Right lung (tissue), 5 donors: ENCODE measurements around the gene ZG16B. TPM values are rescaled to one million over a fixed set of nuclear protein-coding genes. Genes with fewer than 3 reads are reported as not detected.

Source experiments
- DNase-seq, 2 donors: peaks; one replicate each; pipeline ENCODE4 v3.0.0-alpha.2; 2013
- polyA plus RNA-seq, 5 donors: library from polyadenylated mRNA; unstranded; fragments of 120-200 nt; gene quantifications; one replicate each; pipeline versions ENCODE4 v1.2.1 to v1.2.3, GENCODE V29; 2013; ENCODE audit warnings: inconsistent platforms in 1 of 5, low replicate concordance in 1 of 5; ENCODE audit not compliant: insufficient read length in 5 of 5, insufficient read depth in 1 of 5

Gene ZG16B
- polyA plus RNA-seq, 5 donors = 0.49 to 0.76 (median 0.59) TPM

DNA sequence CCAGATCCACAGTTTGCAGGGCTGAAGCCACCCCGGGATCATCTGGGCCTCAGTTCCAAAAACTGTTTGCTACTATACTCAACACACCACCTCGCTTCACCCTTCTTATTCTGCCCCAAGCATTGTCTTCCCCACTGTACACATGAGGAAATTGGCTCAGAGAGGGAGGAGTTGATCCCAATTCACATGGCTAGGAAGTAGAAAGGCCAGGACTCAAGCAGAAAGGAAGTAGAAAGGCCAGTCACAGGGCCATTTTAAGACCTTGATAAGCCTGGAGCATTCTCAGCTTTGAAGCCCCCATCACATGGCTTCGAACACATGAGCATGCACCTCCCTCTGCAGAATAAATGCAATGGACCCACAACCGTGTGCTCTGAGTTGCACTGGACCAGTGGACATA is 35.5 kb downstream of the ZG16B start:
- DNase-seq = no peak

GRCh38 chr16:2866431-2866830 is 36.3 kb downstream of the ZG16B start:
- no peak for DNase-seq

GRCh38 chr16:2867661-2867986 is 37.5 kb downstream of the ZG16B start:
- no peak for DNase-seq

- DNase-seq = peak; percentile 87 to 89
Measured at GRCh38 chr16:2867987-2868789, 38.1 kb downstream of the ZG16B start.

DNA sequence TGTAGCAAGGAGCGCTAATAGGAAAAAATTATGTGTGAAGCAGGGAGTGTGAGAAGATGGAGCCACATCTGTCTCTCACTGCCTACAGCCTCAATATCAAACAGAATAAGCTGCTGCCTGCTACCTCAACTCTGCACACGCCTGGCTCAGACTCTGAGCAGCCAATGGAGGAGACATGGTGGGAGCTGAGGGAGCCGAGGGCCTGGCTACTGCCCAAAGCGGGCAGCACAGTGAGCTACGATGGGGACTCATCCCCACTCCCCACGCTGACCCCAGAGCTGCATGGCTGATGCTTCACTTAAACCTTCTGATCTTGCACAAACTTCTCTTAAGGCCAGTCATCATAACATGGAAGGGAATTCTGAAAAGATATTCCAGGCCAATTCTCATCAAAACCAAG is 41.8 kb downstream of the ZG16B start:
- no peak for DNase-seq

DNA sequence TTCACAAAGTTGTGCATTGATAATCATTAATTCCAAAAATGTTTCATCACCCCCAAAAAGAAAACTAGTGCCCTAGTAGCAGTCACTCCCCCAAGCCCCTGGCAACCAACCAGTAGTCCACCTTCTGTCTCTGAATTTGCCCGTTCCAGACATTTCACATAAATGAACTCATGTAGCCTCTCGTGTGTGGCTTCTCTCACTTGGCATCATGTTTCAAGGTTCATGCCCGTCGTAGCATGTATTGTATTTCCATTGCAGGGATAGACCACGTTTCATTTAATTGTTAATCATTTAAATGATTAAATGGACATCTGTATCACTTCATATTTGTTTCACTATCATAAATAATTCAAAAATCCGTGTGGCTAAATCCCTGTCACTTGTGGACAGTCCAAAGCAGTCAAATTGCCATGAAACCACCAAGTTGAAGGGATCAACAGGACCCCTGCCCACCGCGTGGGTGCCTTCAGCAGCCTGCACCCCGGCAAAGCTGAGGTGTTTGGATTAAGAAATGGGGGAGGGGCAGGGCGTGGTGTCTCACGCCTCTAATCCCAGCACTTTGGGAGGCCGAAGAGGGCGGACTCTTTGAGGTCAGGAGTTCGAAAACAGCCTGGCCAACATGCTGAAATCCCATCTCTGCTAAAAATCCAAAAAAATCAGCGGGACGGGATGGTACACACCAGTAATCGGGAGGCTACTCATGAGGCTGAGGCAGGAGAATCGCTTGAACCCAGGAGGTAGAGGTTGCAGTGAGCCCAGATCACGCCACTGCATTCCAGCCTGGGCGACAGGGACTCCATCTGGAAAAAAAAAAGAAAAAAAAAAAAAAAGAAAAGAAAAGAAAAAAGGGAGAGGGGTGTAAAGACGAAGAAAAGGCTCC is 44.2 kb downstream of the ZG16B start:
- DNase-seq = no peak

- peak; percentile 63 for DNase-seq
Measured at GRCh38 chr16:2874912-2875362, 44.8 kb downstream of the ZG16B start.

DNA sequence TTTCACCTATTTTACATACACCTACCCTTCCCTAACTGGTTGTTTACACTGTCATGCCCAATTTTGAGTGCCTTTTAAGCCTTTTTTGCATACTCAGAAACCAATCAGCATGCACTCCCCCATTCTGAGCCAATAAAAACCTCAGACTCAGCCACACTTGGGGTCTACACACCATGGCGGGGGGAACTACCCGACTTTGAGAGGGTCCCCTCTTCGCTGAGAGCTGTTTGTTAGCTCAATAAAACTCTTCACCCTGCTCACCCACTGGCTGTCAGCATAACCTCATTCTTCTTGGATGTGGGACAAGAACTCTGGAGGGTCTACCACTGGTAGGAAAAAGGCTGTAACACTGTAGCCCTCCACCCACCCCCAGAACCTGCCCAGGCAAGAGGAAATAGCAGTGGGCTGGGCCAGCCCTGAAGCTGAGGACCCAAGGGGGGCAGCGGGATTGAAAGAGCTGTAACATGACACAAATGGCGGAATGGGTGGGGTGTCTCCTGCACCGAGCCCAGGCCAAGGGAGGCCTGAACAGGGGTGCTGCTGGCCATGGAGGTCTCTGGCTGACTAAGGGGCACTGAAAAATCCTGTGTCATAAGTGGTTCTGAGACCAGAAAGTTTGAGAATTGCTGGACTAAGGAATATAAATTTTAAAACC is 49.9 kb downstream of the ZG16B start:
- no peak for DNase-seq

Other genes starting within 250 kb of the ZG16B start
- gene KCTD5, start 147.8 kb upstream of the ZG16B start, polyA plus RNA-seq = 10 to 100 TPM; 19.0 to 25.7 (median 21.4) TPM
- 1 to 10 TPM; 1.7 to 3.1 (median 2.5) TPM for gene PRSS27, start 110.1 kb upstream of the ZG16B start, polyA plus RNA-seq
- gene SRRM2, start 77.7 kb upstream of the ZG16B start, polyA plus RNA-seq = 100 to 1,000 TPM; 524 to 630 (median 557) TPM
- gene ELOB, start 53.0 kb upstream of the ZG16B start, polyA plus RNA-seq = 100 to 1,000 TPM; 133 to 296 (median 161) TPM
- under 1 TPM; 0.18 to 0.46 (median 0.22) TPM for gene PRSS33, start 42.7 kb upstream of the ZG16B start, polyA plus RNA-seq
- not detected for gene PRSS41, start 31.8 kb upstream of the ZG16B start, polyA plus RNA-seq
- under 1 TPM in 3 of 5 donors, not detected in 2; 0.14 to 0.67 (median 0.23) TPM for gene PRSS21, start 13.1 kb upstream of the ZG16B start, polyA plus RNA-seq
- gene PRSS22, start 27.9 kb downstream of the ZG16B start, polyA plus RNA-seq = 10 to 100 TPM; 10.1 to 18.0 (median 15.8) TPM
- gene FLYWCH2, start 52.9 kb downstream of the ZG16B start, polyA plus RNA-seq = 10 to 100 TPM; 14.0 to 34.9 (median 19.8) TPM
- gene FLYWCH1, start 81.6 kb downstream of the ZG16B start, polyA plus RNA-seq = 10 to 100 TPM; 14.7 to 41.5 (median 20.0) TPM
- under 1 TPM; 0.16 to 0.87 (median 0.26) TPM for gene KREMEN2, start 134.0 kb downstream of the ZG16B start, polyA plus RNA-seq
- gene PAQR4, start 139.0 kb downstream of the ZG16B start, polyA plus RNA-seq = 10 to 100 TPM; 12.0 to 18.5 (median 13.2) TPM
- 10 to 100 TPM; 14.5 to 22.9 (median 15.4) TPM for gene PKMYT1, start 150.1 kb downstream of the ZG16B start, polyA plus RNA-seq
- 1 to 10 TPM; 4.0 to 7.3 (median 6.3) TPM for gene CLDN9, start 182.6 kb downstream of the ZG16B start, polyA plus RNA-seq
- gene CLDN6, start 187.9 kb downstream of the ZG16B start, polyA plus RNA-seq = 100 to 1,000 TPM in 4 of 5 donors, 10 to 100 TPM in 1; 86.3 to 124 (median 118) TPM
- 1 to 10 TPM; 2.7 to 6.8 (median 3.6) TPM for gene TNFRSF12A, start 190.1 kb downstream of the ZG16B start, polyA plus RNA-seq
- gene HCFC1R1, start 193.6 kb downstream of the ZG16B start, polyA plus RNA-seq = 10 to 100 TPM; 26.6 to 45.7 (median 34.8) TPM
- 10 to 100 TPM; 20.0 to 37.5 (median 27.2) TPM for gene THOC6, start 193.7 kb downstream of the ZG16B start, polyA plus RNA-seq
- 1 to 10 TPM; 2.2 to 5.1 (median 2.6) TPM for gene BICDL2, start 206.6 kb downstream of the ZG16B start, polyA plus RNA-seq
- 1 to 10 TPM; 1.4 to 3.4 (median 2.1) TPM for gene MMP25, start 216.3 kb downstream of the ZG16B start, polyA plus RNA-seq
- gene IL32, start 235.3 kb downstream of the ZG16B start, polyA plus RNA-seq = 100 to 1,000 TPM in 1 of 5 donors, 10 to 100 TPM in 4; 39.7 to 103 (median 61.6) TPM